Stomach smooth muscle (tissue), 2 donors: ENCODE results near the gene TLCD2.
"Not testable (repeated sequence)": the region's sequence is repeated elsewhere in the genome, so short reads cannot be mapped to it uniquely, and the experiment has no call there.

Experiments used
- H3K27ac ChIP-seq: one replicate; pipeline ENCODE4 v1.7.0; 2013; ENCODE audit warnings: mild to moderate bottlenecking, low read length, inconsistent platforms
- H3K27me3 ChIP-seq, 2 donors: one replicate each; pipeline ENCODE4 v1.7.0; 2013; ENCODE audit warnings: low read length in 2 of 2; ENCODE audit not compliant: insufficient read depth in 2 of 2, control insufficient read depth in 1 of 2
- H3K36me3 ChIP-seq, 2 donors: one replicate each; pipeline ENCODE4 v1.7.0; 2013; ENCODE audit warnings: low read length in 2 of 2; ENCODE audit not compliant: control insufficient read depth in 2 of 2, insufficient read depth in 2 of 2
- H3K4me1 ChIP-seq: one replicate; pipeline ENCODE4 v1.7.0; 2013; ENCODE audit warnings: low read length; ENCODE audit not compliant: control insufficient read depth, insufficient read depth
- H3K4me3 ChIP-seq, 2 donors: one replicate each; pipeline ENCODE4 v1.7.0; 2013; ENCODE audit warnings: low read length in 2 of 2
- H3K9ac ChIP-seq, 2 donors: one replicate each; pipeline ENCODE4 v1.7.0; 2013; ENCODE audit warnings: low read length in 2 of 2, mild to moderate bottlenecking in 1 of 2
- H3K9me3 ChIP-seq, 2 donors: one replicate each; pipeline ENCODE4 v1.7.0; 2013; ENCODE audit warnings: low read length in 2 of 2; ENCODE audit not compliant: control insufficient read depth in 2 of 2
- donor health status: healthy.
- donor health status: Pancreatic carcinoma.

Gene TLCD2

DNA sequence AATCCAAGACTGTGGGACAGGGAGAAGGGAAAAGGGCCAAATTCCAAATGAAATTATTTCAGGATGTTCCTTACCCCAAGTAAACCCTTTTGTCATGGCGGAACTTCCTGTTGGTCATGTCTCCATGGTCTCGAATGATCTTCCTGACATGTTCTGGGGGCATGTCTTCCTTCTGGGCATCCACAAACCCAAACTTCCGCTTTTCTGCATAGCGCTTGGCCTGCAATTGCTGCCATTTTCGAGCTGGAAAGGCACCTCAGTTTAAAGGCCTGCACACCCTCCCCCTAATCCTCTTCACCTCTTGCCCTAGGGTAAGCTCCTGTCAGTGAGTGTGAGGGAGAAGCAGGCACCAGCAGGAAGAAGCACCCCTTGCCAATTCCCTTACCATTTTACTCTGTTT, 26.7 kb downstream of the TLCD2 start:
- Histone ChIP-seq H3K9me3 (no peaks in the 10 kb centered on the region), H3K36me3 (peaks cover 44% of the 10 kb centered on the region in 2 donors), H3K4me1 (peaks cover 19% of the 10 kb centered on the region), H3K9ac (peak overlapping the region; percentile 90 to 96), H3K4me3 (peak overlapping the region; percentile 87 to 88), H3K27ac (peak overlapping the region; percentile 93), H3K27me3 (no peaks in the 10 kb centered on the region)

DNA sequence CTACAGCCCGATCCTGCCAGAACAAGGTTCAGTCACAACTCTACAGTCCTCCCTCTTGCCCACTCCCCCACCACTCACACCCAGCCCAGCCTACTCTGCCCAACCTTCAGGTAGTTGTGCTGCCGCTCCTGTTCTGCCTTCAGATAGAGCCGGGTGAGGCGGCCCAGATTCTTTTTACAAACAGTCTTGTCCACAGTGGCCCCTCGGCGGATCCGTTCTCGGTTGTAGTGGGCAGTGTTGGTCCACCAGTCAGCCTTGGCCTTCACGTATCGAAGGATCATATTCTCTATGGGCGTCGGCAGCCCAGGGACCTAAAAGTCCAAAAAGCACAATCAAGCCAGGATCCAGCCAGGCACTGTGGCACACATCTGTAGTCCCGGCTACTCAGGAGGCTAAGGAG, 33.8 kb downstream of the TLCD2 start:
- peaks cover 84 to 88% of the 10 kb centered on the region in 2 donors for H3K36me3 ChIP-seq
- no peaks in the 10 kb centered on the region for H3K4me1 ChIP-seq
- H3K4me3 ChIP-seq: no peak overlapping the region
- no peaks in the 10 kb centered on the region for H3K27me3 ChIP-seq
- no peaks in the 10 kb centered on the region for H3K9me3 ChIP-seq
- H3K27ac ChIP-seq: no peak overlapping the region
- no peak overlapping the region for H3K9ac ChIP-seq

DNA sequence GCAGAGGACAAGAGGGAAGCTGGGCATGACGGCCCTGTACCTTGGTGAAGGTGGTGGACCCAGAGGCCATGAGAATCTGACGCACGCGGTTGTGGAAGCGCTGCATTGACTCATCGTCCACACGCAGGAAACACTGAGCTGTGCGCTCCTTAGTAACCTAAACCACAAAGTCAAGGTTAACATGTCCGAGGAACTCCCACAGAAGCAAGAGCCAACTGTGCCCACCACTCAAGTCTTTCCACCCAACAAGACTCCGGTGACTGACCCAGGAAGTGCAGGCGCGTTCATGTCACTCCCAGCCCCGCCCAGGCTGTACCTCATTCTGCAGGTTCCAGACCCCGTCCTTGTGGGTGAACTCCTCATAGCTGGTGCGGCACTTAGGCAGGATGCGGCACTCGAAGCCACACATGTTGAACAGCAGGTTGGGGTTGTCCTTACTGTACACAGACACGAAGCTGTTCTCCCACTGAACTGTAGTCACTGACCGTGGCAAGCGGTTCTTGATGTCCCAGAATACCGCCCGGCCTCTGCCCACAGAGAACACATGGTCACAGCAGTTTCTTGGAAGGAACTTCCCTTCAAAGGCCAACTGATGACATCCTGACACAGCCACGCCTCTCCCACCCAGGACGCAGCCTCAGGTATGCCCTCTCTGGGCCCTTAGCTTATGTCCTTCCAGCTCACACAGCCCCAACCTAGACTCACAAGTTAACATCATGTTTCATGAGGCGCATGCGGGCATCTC, 37.0 kb downstream of the TLCD2 start:
- Histone ChIP-seq H3K4me3 (no peak overlapping the region), H3K27ac (no peak overlapping the region), H3K9ac (no peak overlapping the region), H3K27me3 (no peaks in the 10 kb centered on the region), H3K4me1 (peaks cover 7% of the 10 kb centered on the region), H3K9me3 (no peaks in the 10 kb centered on the region), H3K36me3 (peaks cover 64 to 65% of the 10 kb centered on the region in 2 donors)

DNA sequence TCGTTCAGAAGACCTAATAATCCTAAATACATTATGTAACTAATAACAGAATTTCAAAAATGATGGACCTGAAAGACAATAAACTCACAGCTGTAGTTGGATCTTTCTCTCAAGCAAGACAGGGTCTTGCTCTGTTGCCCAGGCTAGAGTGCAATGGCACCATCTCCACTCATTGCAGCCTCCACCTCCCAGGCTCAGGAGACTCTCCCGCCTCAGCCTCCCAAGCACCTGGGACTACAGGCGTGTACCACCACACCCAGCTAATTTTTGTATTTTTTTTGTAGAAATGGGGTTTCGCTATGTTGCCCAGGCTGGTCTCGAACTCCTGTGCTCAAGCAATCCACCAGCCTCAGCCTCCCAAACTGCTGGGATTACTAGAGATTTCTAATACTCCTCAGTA, 46.2 kb downstream of the TLCD2 start:
- not testable (repeated sequence) for H3K27ac ChIP-seq, H3K4me3 ChIP-seq, H3K9me3 ChIP-seq, H3K27me3 ChIP-seq, H3K4me1 ChIP-seq, H3K9ac ChIP-seq
- peaks cover 37 to 45% of the 10 kb centered on the region in 2 donors for H3K36me3 ChIP-seq

DNA sequence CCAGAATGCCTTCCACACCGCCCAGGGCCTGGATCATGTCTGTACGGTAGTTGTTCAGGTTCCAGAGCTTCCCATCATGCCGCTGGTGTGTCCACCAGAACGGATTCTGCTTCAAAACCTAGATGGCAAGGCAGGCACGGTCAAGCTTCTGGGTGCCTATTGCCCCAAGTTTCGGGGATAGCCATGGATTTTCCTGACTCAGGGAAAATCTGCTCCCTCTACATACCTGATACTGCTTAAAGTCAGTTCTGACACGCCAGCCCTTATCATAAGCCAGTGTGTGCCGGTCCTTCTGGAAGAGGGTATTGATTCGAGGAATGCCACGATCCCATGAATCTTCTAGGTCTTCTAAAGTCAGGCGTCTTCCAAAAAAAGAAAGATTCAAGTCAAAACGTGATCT, 49.1 kb downstream of the TLCD2 start:
- Histone ChIP-seq H3K36me3 (peaks cover 55 to 64% of the 10 kb centered on the region in 2 donors), H3K27ac (no peak overlapping the region)

DNA sequence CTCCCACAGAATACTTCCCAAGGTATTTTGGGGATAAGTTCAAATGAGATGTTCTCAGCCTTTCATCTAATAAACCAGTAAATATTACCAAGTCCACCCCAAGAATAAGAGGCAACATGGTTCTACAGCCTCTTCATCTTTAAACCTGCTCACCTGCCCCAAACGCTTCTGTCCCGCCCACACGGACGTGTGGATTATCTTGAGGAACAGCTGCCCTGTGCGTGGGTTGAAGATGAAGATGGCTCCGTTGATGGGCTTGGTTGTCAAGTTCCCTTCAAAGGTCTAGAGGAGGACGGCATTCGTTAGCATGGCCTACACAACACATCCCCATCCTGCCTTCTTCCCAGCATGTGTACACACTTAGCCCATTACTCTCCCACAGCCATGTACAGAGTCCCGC, 52.1 kb downstream of the TLCD2 start:
- Histone ChIP-seq H3K36me3 (peaks cover 78 to 81% of the 10 kb centered on the region in 2 donors), H3K4me3 (no peak overlapping the region), H3K27ac (no peak overlapping the region), H3K27me3 (no peaks in the 10 kb centered on the region), H3K9me3 (no peaks in the 10 kb centered on the region), H3K9ac (no peak overlapping the region), H3K4me1 (no peaks in the 10 kb centered on the region)

More for the DNA sequence above, 49.1 kb downstream of the TLCD2 start:
- no peak overlapping the region for H3K9ac ChIP-seq
- no peak overlapping the region for H3K4me3 ChIP-seq
- no peaks in the 10 kb centered on the region for H3K27me3 ChIP-seq
- H3K9me3 ChIP-seq: no peaks in the 10 kb centered on the region
- H3K4me1 ChIP-seq: no peaks in the 10 kb centered on the region

DNA sequence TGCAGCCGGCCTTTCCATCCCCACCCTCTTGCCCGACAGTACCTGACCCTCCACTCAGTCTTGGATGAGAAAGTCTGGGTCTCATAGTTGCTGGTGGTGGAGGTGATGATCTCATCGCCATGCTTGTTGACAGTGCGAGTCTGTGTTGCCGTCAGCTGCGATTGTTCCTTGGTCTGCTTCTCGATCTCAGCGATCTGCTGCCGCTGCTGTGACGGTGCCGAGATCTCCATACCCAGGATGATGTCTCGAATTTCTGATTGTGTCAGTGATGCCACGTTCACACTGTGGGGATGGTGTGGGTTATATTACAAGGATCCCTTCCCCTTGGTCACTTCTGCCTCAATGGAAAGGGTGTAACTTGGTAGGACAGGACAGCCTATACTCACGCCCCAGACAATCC, 56.4 kb downstream of the TLCD2 start:
- Histone ChIP-seq H3K4me1 (peaks cover 17% of the 10 kb centered on the region), H3K36me3 (peaks cover 69% of the 10 kb centered on the region in 2 donors), H3K4me3 (no peak overlapping the region), H3K9ac (peak overlapping the region in 1 of 2 donors; percentile 29), H3K27me3 (no peaks in the 10 kb centered on the region), H3K9me3 (no peaks in the 10 kb centered on the region), H3K27ac (no peak overlapping the region)

DNA sequence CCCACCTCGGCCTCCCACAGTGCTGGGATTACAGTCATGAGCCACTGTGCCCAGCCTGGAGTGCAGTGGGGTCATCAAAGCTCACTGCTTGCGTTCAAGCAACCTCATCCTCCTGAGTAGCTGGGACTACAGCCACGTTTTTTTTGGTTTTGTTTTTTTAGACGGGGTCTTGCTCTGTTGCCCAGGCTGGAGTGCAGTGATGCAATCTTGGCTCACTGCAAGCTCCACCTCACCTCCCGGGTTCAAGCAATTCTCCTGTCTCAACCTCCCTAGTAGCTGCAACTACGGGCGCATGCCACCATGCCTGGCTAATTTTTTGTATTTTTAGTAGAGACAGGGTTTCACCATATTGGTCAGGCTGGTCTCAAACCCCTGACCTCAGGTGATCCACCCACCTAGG, 57.4 kb downstream of the TLCD2 start:
- H3K36me3 ChIP-seq: peaks cover 59 to 60% of the 10 kb centered on the region in 2 donors
- H3K4me3 ChIP-seq, H3K27me3 ChIP-seq, H3K9ac ChIP-seq, H3K9me3 ChIP-seq, H3K27ac ChIP-seq: not testable (repeated sequence)
- H3K4me1 ChIP-seq: peaks cover 27% of the 10 kb centered on the region
